HG03159 (cell line): ENCODE data around the gene DBET.
"Not testable (repeated sequence)": the region's sequence is repeated elsewhere in the genome, so short reads cannot be mapped to it uniquely, and the experiment has no call there.

Source experiments
- ATAC-seq: cut with Tn5 transposase; IDR thresholded peaks from one replicate; pipeline ENCODE4 v1.9.1; 2021; ENCODE audit warnings: mild to moderate bottlenecking, moderate library complexity; ENCODE audit not compliant: unreplicated experiment

Gene DBET

DNA sequence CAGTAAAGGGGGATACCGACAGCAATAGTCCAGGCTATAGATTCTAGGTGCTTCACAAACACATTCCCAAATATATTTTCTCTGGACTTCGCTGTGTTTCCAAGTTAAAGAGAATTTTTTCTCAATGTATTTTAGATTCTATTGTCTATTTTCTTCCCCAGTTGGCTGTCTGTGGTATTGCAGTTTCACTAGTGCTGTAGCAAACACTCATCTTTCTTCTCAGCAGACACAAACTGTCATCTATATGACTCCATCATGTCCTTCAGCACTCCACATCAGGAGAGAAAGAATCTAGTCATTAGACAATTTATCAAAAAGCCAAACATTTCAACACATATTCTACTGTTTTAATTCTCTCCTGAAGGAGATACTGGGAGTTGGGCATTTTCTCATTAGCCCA lies at the start of gene DBET:
TSS of gene DBET (plus strand) at position 161 of the 400 bp plus-strand sequence.
- not testable (repeated sequence) for ATAC-seq

DNA sequence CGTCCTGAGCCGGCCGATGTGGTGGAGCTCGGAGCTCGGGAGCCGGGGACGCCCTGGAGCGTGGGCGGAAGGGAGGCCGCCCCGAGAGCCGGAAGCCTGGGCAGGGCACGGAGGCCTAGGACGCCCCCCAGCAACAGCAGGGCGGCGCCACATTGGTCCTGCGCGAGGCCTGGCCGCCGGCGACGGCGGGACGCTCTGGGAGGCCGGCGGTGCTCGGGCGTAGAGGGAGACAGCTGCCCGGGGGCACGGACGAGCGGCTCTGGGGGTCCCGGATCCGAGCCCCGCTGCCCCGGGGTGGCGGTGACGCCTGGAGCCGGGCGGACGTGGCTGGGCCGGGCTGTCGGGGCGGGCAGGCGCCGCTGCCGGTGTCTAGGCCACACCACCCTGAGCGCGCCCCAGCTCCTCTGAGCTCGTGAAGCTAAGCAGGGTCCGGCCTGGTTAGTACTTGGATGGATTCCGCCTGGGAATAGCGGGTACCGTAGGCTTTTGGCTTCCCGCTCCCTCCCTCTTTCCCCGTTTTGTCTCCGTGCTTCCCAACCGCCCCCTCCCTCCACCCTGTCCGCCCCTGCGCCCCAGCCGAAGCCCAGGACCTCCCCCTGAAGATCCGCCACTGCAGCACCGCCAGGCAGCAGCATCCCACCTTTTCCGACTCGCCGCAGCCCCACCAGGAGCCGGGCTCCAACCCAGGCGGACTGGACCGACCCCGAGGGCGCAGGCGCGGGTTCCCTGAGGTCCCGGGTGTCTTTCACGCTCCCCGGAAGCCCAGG lies 49.3 kb upstream of the DBET start:
- ATAC-seq: peak; percentile 54

GRCh38 chr4:190015538-190016368 lies 48.5 kb upstream of the DBET start:
- no peak for ATAC-seq

GRCh38 chr4:190016369-190017289 lies 47.7 kb upstream of the DBET start:
- no peak for ATAC-seq

DNA sequence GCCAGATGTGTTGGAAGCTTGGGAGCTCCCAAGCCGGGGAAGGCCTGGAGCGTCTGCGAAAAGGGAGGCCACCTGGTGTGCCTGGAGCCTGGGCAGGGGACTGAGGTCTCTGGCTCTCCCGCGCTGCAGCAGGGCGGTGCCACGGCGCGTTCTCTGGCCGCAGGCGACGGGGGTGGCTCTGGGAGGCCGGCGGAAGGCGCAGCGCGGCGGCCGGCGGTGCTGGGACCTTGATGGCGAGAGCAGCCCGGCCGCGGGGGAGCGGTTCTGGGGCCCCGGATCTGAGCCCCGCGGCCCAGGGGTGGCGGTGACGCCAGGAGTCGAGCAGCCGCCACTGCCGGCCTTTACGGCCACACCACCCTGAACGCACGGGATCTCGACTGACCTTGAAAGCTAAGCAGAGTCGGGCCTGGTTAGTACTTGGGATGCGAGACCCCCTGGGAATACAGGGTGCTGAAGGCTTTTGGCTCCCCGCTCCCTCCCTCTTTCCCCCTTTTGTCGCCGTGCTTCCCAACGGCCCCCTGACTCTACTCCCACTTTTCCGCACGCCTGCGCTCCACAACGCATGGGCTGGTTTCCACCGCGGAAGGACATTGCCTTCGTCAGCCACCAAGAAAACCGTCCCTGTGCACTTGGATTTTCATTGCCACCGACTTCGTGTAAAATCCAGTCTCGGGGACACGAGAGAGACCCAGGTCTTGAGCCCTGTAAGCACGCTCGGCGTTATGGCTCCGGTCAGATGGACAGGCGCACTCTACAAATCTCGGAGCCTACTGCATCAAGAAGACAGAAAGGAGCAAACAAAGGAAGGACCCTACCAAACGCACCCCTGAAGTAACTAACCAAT lies 46.7 kb upstream of the DBET start:
- ATAC-seq: no peak

DNA sequence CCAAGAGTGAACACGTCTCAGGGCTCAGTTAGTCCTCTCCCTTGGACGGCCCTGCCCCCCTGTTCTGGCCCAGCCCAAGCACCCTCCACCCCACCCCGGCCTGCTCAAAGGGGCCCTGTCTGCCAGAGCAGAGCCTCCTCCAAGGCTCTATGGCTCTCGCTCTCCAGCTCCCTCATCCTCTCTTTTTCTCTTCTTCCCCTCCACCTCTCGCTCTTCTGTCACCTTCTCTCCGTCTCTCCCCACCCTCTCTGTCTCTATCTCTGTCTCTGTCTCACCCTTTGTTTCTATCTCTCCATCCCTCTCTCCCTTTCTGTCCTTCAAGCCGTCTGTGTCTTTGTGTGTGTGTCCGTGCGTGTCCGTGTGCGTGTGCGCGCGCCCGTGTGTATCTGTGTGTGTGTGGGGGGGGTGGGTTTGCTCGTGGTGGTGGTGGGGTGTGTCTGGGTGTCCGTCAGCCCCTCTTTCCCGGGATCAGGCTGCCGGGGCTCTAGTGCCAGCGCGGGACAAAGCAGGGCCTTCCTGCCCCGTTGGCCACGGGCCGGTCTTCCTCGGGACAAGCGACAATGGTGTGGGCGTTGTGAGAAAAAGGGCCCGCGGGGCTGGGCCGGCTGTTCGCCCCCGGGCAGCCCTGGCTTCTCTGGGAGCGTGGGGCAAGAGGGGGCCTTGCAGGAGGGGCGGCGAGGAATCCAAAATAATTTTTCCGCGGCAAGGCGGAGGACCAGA lies 45.9 kb upstream of the DBET start:
- ATAC-seq: no peak

- no peak for ATAC-seq
Measured at GRCh38 chr4:190019023-190019858, 45.1 kb upstream of the DBET start.

- ATAC-seq: not testable (repeated sequence)
Measured at GRCh38 chr4:190019859-190020463, 44.3 kb upstream of the DBET start.

GRCh38 chr4:190020790-190021717 lies 43.2 kb upstream of the DBET start:
- no peak for ATAC-seq

- not testable (repeated sequence) for ATAC-seq
Measured at GRCh38 chr4:190021973-190022372, 42.3 kb upstream of the DBET start.

GRCh38 chr4:190022614-190023281 lies 41.6 kb upstream of the DBET start:
- not testable (repeated sequence) for ATAC-seq

DNA sequence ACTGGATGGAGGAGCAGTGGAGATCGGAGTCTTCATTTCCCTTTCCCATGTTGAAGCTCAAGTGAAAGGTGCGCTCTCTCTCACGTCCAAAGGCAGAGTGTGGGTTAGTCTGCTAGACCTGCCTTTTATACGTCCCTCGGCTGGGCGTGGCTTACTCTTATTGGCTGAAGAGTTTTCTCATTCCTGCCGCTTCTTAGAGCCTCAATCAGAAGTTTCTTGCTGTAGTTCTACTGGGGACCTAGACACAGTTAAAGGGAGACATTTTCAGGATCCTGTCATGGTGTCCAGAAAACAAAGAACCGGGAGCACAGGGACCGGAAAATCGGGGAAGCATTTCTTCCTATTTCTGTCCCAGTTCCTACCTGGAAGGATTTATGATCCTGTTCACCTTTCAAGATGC lies 37.1 kb upstream of the DBET start, which contains the start of gene FRG2:
TSS of gene FRG2 (minus strand) at position 101 of the 400 bp plus-strand sequence. CDS start at position 49, 52 bp downstream.
- not testable (repeated sequence) for ATAC-seq

GRCh38 chr4:190031264-190031663 lies 33.0 kb upstream of the DBET start:
- not testable (repeated sequence) for ATAC-seq

- ATAC-seq: not testable (repeated sequence)
Measured at GRCh38 chr4:190037704-190038388, 26.5 kb upstream of the DBET start.

DNA sequence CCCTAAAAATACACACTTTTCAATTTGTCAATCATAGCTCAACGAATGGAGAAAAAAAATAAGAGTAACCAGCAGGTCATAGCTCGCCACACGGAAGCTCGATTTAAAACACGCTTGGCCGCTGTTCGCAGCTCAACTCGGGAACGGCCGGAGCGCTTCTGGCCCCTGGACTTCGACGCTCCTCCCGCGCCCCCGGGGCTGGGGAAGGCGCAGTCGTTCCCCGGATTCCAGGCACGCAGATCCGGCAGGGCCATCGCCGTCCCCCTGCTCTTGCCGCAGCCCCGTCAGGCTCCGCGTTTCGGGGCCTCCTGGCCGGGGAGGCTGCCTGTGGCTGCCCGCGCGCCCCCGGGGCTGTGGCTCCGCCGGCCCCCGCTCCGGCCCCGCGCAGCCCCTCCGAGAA lies 23.4 kb upstream of the DBET start:
- not testable (repeated sequence) for ATAC-seq

DNA sequence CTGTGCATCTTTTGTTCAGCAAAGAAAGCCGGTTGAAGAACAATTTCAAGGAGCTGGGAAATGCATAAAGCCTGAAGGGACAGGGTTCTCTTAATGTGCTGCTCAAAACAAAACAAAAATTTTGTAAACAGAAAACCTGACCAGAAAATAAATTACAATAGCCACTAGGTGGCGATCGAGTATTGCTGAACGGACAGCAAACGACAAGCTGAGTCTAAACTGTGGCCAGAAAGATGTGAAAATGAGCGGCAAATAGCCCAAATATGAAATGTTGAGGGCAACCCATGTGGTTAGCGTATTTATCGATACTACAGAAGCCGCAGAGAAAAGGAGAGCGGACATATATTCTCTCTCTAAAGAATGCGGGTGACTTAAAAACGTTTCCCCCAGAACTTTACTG lies 16.7 kb upstream of the DBET start:
- ATAC-seq: not testable (repeated sequence)
